Measurements from ENCODE around the gene RNF31.

The RNF31 gene

GRCh38 chr14:24167469-24168114, 20.3 kb downstream of the RNF31 start:
- no peaks in the 10 kb centered on the region for H3K27me3 ChIP-seq (ENCODE audit: control insufficient read depth in 3 of 3, insufficient read depth in 3 of 3, low read depth in 1 of 3, low read length in 3 of 3)
- no peak overlapping the region for H2AFZ ChIP-seq (ENCODE audit: low read length)
- DNase-seq (ENCODE audit: low spot score) = no peak
- no peak overlapping the region for H3K27ac ChIP-seq (replicated peaks; ENCODE audit: low read length)
- H2BK12ac ChIP-seq (ENCODE audit: low read length) = no peak overlapping the region
- no peak overlapping the region for H3K9ac ChIP-seq (ENCODE audit: low read depth, low read length, poor library complexity)
- H2BK120ac ChIP-seq (ENCODE audit: low read depth, low read length) = no peak overlapping the region
- H2BK5ac ChIP-seq (ENCODE audit: low read length) = no peak overlapping the region
- no peak overlapping the region for H3K4me3 ChIP-seq (ENCODE audit: low read length in 2 of 2)
- peaks cover 5% of the 10 kb centered on the region for H3K79me1 ChIP-seq (ENCODE audit: low read depth, low read length)
- H4K91ac ChIP-seq (ENCODE audit: low read depth, low read length, poor library complexity) = no peak overlapping the region
- WGBS, 2 donors (ENCODE audit: extremely low coverage in 2 of 2, insufficient read length in 2 of 2, insufficient replicate concordance in 1 of 2) = no CpG with 5 or more reads among the region's 3 CpGs
- H4K8ac ChIP-seq (ENCODE audit: low read depth, low read length) = no peak overlapping the region
- no peak overlapping the region for H2BK15ac ChIP-seq (ENCODE audit: low read length)
- no peak overlapping the region for H3K4me2 ChIP-seq (ENCODE audit: insufficient read depth, low read length, poor library complexity, severe bottlenecking)
- peaks cover 0 to 5% of the 10 kb centered on the region in 2 donors for H3K4me1 ChIP-seq (ENCODE audit: control insufficient read depth in 2 of 2, insufficient read depth in 1 of 2, low read depth in 1 of 2, low read length in 2 of 2)
- H3K36me3 ChIP-seq (replicated peaks in 1 of 2; ENCODE audit: control insufficient read depth in 2 of 2, insufficient read depth in 2 of 2, low read length in 2 of 2) = peaks cover 18 to 42% of the 10 kb centered on the region in 2 donors
- no peaks in the 10 kb centered on the region for H3K9me3 ChIP-seq (replicated peaks in 1 of 2; ENCODE audit: control insufficient read depth in 2 of 2, insufficient read depth in 1 of 2, low read depth in 1 of 2, low read length in 2 of 2)
- no peak overlapping the region for H3K23ac ChIP-seq (ENCODE audit: low read depth, low read length, poor library complexity)
- H3K14ac ChIP-seq (ENCODE audit: low read length) = no peak overlapping the region
- H3K18ac ChIP-seq (ENCODE audit: low read length) = no peak overlapping the region
- no peak overlapping the region for H2AK5ac ChIP-seq (ENCODE audit: low read depth, low read length)
- no peak overlapping the region for H3K4ac ChIP-seq (ENCODE audit: low read length)

DNA sequence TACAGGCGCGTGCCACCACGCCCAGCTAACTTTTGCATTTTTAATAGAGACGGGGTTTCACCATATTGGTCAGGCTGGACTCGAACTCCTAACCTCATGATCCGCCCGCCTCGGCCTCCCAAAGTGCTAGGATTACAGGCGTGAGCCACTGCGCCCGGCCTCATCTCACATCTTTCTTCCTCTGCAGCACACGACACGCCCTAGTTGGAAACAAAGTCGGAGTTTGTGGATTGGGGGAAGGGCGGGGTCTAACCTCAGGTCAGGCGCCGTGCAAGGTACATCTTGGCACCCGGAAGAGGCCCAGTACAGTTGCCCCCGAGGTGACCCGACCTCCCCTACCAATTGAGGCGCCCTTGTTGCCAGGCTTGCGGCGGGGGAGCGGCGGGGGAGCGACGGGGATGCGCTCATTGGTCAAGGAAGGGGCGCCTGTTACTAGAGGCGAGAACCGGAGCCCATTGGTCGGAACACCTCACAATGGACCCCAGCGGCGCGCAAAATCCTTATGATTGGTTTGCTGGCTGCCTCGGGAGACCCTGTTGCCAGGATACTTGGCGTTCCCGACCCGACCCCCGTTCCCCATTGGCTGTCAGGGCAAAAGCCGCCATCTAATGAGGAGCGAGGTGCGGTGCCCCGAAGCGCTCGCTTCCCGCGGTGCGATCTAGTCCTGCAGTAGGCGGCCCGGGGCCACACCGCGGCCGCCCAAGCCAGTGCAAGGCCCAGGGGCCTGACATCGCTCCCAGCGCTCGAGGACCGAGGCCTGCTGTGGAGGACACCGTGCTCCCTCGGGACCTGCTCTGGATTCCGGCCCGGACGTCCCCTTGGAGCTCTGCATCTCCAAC, 24.3 kb downstream of the RNF31 start, which contains the start of gene REC8:
REC8 (plus strand) TSS at position 659 of the 839 bp plus-strand sequence. CDS start 473 bp downstream, outside the sequence.
- no CpG with 5 or more reads among the region's 63 CpGs for WGBS, 2 donors (ENCODE audit: extremely low coverage in 2 of 2, insufficient read length in 2 of 2, insufficient replicate concordance in 1 of 2)
- Histone ChIP-seq H2BK15ac (ENCODE audit: low read length) (peak within 1 kb of the TSS; percentile 65), H3K4me3 (ENCODE audit: low read length in 2 of 2) (peak within 1 kb of the TSS; percentile 1 to 91), H2AK5ac (ENCODE audit: low read depth, low read length) (peak within 1 kb of the TSS; percentile 99), H4K8ac (ENCODE audit: low read depth, low read length) (no peak within 1 kb of the TSS), H3K9ac (ENCODE audit: low read depth, low read length, poor library complexity) (peak within 1 kb of the TSS; percentile 82), H3K18ac (ENCODE audit: low read length) (peak within 1 kb of the TSS; percentile 96), H4K91ac (ENCODE audit: low read depth, low read length, poor library complexity) (no peak within 1 kb of the TSS), H3K4me1 (ENCODE audit: control insufficient read depth in 2 of 2, insufficient read depth in 1 of 2, low read depth in 1 of 2, low read length in 2 of 2) (peaks cover 0 to 8% of the 10 kb centered on the region in 2 donors), H2AFZ (ENCODE audit: low read length) (no peak within 1 kb of the TSS), H3K27ac (replicated peaks; ENCODE audit: low read length) (peak within 1 kb of the TSS; percentile 65), H3K14ac (ENCODE audit: low read length) (peak within 1 kb of the TSS; percentile 85), H3K36me3 (replicated peaks in 1 of 2; ENCODE audit: control insufficient read depth in 2 of 2, insufficient read depth in 2 of 2, low read length in 2 of 2) (peaks cover 6 to 18% of the 10 kb centered on the region in 2 donors), H2BK120ac (ENCODE audit: low read depth, low read length) (no peak within 1 kb of the TSS), H3K23ac (ENCODE audit: low read depth, low read length, poor library complexity) (peak within 1 kb of the TSS; percentile 61), H2BK12ac (ENCODE audit: low read length) (peak within 1 kb of the TSS; percentile 24), H3K9me3 (replicated peaks in 1 of 2; ENCODE audit: control insufficient read depth in 2 of 2, insufficient read depth in 1 of 2, low read depth in 1 of 2, low read length in 2 of 2) (no peaks in the 10 kb centered on the region), H3K79me1 (ENCODE audit: low read depth, low read length) (peaks cover 9% of the 10 kb centered on the region), H2BK5ac (ENCODE audit: low read length) (no peak within 1 kb of the TSS), H3K4me2 (ENCODE audit: insufficient read depth, low read length, poor library complexity, severe bottlenecking) (peak within 1 kb of the TSS; percentile 92), H3K4ac (ENCODE audit: low read length) (no peak within 1 kb of the TSS), H3K27me3 (ENCODE audit: control insufficient read depth in 3 of 3, insufficient read depth in 3 of 3, low read depth in 1 of 3, low read length in 3 of 3) (no peaks in the 10 kb centered on the region)
- peak; percentile 94 for DNase-seq (ENCODE audit: low spot score)

- peak overlapping the region; percentile 99 for H2AK5ac ChIP-seq (ENCODE audit: low read depth, low read length)
These were observed 25.1 kb downstream of the RNF31 start for GRCh38 chr14:24172261-24172860.

More at GRCh38 chr14:24172261-24172860, 25.1 kb downstream of the RNF31 start:
- H3K18ac ChIP-seq (ENCODE audit: low read length) = peak overlapping the region; percentile 96
- no peak overlapping the region for H3K4ac ChIP-seq (ENCODE audit: low read length)
- H3K4me1 ChIP-seq (ENCODE audit: control insufficient read depth in 2 of 2, insufficient read depth in 1 of 2, low read depth in 1 of 2, low read length in 2 of 2) = peaks cover 0 to 8% of the 10 kb centered on the region in 2 donors
- H2BK5ac ChIP-seq (ENCODE audit: low read length) = no peak overlapping the region
- no peak overlapping the region for H2BK120ac ChIP-seq (ENCODE audit: low read depth, low read length)
- DNase-seq (ENCODE audit: low spot score) = no peak
- H3K27ac ChIP-seq (replicated peaks; ENCODE audit: low read length) = peak overlapping the region; percentile 63
- peak overlapping the region; percentile 61 for H3K23ac ChIP-seq (ENCODE audit: low read depth, low read length, poor library complexity)
- peak overlapping the region; percentile 1 to 91 for H3K4me3 ChIP-seq (ENCODE audit: low read length in 2 of 2)
- peak overlapping the region; percentile 65 for H2BK15ac ChIP-seq (ENCODE audit: low read length)
- H3K36me3 ChIP-seq (replicated peaks in 1 of 2; ENCODE audit: control insufficient read depth in 2 of 2, insufficient read depth in 2 of 2, low read length in 2 of 2) = peaks cover 5 to 23% of the 10 kb centered on the region in 2 donors
- H2BK12ac ChIP-seq (ENCODE audit: low read length) = peak overlapping the region; percentile 24
- peak overlapping the region; percentile 82 for H3K9ac ChIP-seq (ENCODE audit: low read depth, low read length, poor library complexity)
- no peak overlapping the region for H4K8ac ChIP-seq (ENCODE audit: low read depth, low read length)
- H4K91ac ChIP-seq (ENCODE audit: low read depth, low read length, poor library complexity) = no peak overlapping the region
- peak overlapping the region; percentile 92 for H3K4me2 ChIP-seq (ENCODE audit: insufficient read depth, low read length, poor library complexity, severe bottlenecking)
- WGBS, 2 donors (ENCODE audit: extremely low coverage in 2 of 2, insufficient read length in 2 of 2, insufficient replicate concordance in 1 of 2) = no CpG with 5 or more reads among the region's 30 CpGs
- H3K27me3 ChIP-seq (ENCODE audit: control insufficient read depth in 3 of 3, insufficient read depth in 3 of 3, low read depth in 1 of 3, low read length in 3 of 3) = no peaks in the 10 kb centered on the region
- H3K9me3 ChIP-seq (replicated peaks in 1 of 2; ENCODE audit: control insufficient read depth in 2 of 2, insufficient read depth in 1 of 2, low read depth in 1 of 2, low read length in 2 of 2) = no peaks in the 10 kb centered on the region
- no peak overlapping the region for H2AFZ ChIP-seq (ENCODE audit: low read length)
- H3K14ac ChIP-seq (ENCODE audit: low read length) = peak overlapping the region; percentile 85
- H3K79me1 ChIP-seq (ENCODE audit: low read depth, low read length) = peaks cover 9% of the 10 kb centered on the region

All from neuronal stem cell (in vitro differentiated cells).